Karpas-422 (cell line): ENCODE measurements around the gene BICDL1. TPM values are rescaled to one million over a fixed set of nuclear protein-coding genes. Genes with fewer than 3 reads are reported as not detected.

Experiments
- DNase-seq: peaks from one replicate; pipeline ENCODE4 v3.0.0-alpha.2; 2015
- H2AFZ ChIP-seq: fragments of 200-600 bp; sonication (generic); 2 replicates; pipeline ENCODE4 v1.6.1; 2014; ENCODE audit warnings: antibody characterized with exemption, low read length, mixed read lengths
- H3K27ac ChIP-seq: fragments of 200-600 bp; sonication (generic); 2 replicates; pipeline ENCODE4 v1.5.1; 2014; ENCODE audit warnings: mild to moderate bottlenecking, low read length, moderate library complexity
- H3K27me3 ChIP-seq: fragments of 200-600 bp; sonication (generic); 2 replicates; pipeline ENCODE4 v1.6.1; 2014; ENCODE audit warnings: low read length, mixed read lengths
- H3K36me3 ChIP-seq: fragments of 200-600 bp; sonication (generic); 2 replicates; pipeline ENCODE4 v1.6.1; 2014; ENCODE audit warnings: low read length, mixed read lengths; ENCODE audit not compliant: insufficient read depth
- H3K4me1 ChIP-seq: fragments of 200-600 bp; sonication (generic); 2 replicates; pipeline ENCODE4 v1.6.1; 2014; ENCODE audit warnings: mild to moderate bottlenecking, low read length, mixed read lengths
- H3K4me2 ChIP-seq: fragments of 200-600 bp; sonication (generic); 2 replicates; pipeline ENCODE4 v1.6.1; 2014; ENCODE audit warnings: low read length, low read depth, mild to moderate bottlenecking; ENCODE audit not compliant: poor library complexity, severe bottlenecking
- H3K4me3 ChIP-seq: fragments of 200-600 bp; sonication (generic); 2 replicates; pipeline ENCODE4 v1.5.1; 2014; ENCODE audit warnings: mild to moderate bottlenecking, antibody characterized with exemption, low read length, mixed read lengths
- H3K79me2 ChIP-seq: fragments of 200-600 bp; sonication (generic); 2 replicates; pipeline ENCODE4 v1.6.1; 2014; ENCODE audit warnings: mild to moderate bottlenecking, low read length, mixed read lengths
- H3K9ac ChIP-seq: fragments of 200-600 bp; sonication (generic); 2 replicates; pipeline ENCODE4 v1.6.0; 2014; ENCODE audit warnings: low read length
- H3K9me2 ChIP-seq: fragments of 200-600 bp; sonication (generic), shearing (Covaris generic); replicated peaks from 2 replicates; pipeline ENCODE4 v1.6.0; 2014; ENCODE audit warnings: mild to moderate bottlenecking, low read length, moderate library complexity; ENCODE audit not compliant: insufficient read depth
- H3K9me3 ChIP-seq: fragments of 300-700, 200-600 bp; sonication (generic); 2 replicates; pipeline ENCODE4 v1.6.1; 2014; ENCODE audit warnings: low read length, mixed read lengths
- H4K20me1 ChIP-seq: fragments of 200-600 bp; sonication (generic); 2 replicates; pipeline ENCODE4 v1.6.1; 2014; ENCODE audit warnings: mild to moderate bottlenecking, antibody characterized with exemption, low read length, low read depth; ENCODE audit not compliant: insufficient read depth
- total RNA-seq: library from RNA; depleted of rRNA; stranded (reverse); fragments of >200 nt; shearing (Covaris generic); gene quantifications from 2 replicates; pipeline ENCODE4 v1.2.3, GENCODE V29; 2014; ENCODE audit warnings: low replicate concordance

BICDL1 gene
- total RNA-seq, 1 experiment from 2014 or later: 28.5 TPM

- H3K4me1 ChIP-seq: peaks cover 60% of the 10 kb centered on the region
- H4K20me1 ChIP-seq: peaks cover 19% of the 10 kb centered on the region; the same call in 1 of the 2 replicates
- peak within 1 kb of the TSS; percentile 90 for H3K4me3 ChIP-seq
- no peaks in the 10 kb centered on the region for H3K27me3 ChIP-seq
- peak within 1 kb of the TSS; percentile 94 for H3K4me2 ChIP-seq
- H3K9ac ChIP-seq: peak within 1 kb of the TSS; percentile 92
- H3K79me2 ChIP-seq: peaks cover 67% of the 10 kb centered on the region
- H3K9me2 ChIP-seq: no peaks in the 10 kb centered on the region
- peak within 1 kb of the TSS; percentile 73; the same call in 1 of the 2 replicates for H2AFZ ChIP-seq
- peaks cover 14% of the 10 kb centered on the region; the same call in 1 of the 2 replicates for H3K36me3 ChIP-seq
- H3K9me3 ChIP-seq: no peaks in the 10 kb centered on the region
- DNase-seq: no peak
- H3K27ac ChIP-seq: peak within 1 kb of the TSS; percentile 89
Observed at GRCh38 chr12:120116441-120116791, 127.4 kb downstream of the BICDL1 start, which contains the start of gene RAB35. Gene RAB35, minus strand, starts transcription at chr12:120116753. Its CDS starts 103 bp downstream, at chr12:120116650.

GRCh38 chr12:120116792-120117651 is 128.0 kb downstream of the BICDL1 start:
- peaks cover 60% of the 10 kb centered on the region for H3K4me1 ChIP-seq
- peaks cover 19% of the 10 kb centered on the region; the same call in 1 of the 2 replicates for H4K20me1 ChIP-seq
- H3K4me3 ChIP-seq: peak overlapping the region; percentile 90
- DNase-seq: peak; percentile 97
- peak overlapping the region; percentile 89 for H3K27ac ChIP-seq
- peaks cover 14% of the 10 kb centered on the region; the same call in 1 of the 2 replicates for H3K36me3 ChIP-seq
- peaks cover 60% of the 10 kb centered on the region for H3K79me2 ChIP-seq
- H3K9ac ChIP-seq: peak overlapping the region; percentile 90
- H3K9me2 ChIP-seq: no peaks in the 10 kb centered on the region
- peak overlapping the region; percentile 73; the same call in 1 of the 2 replicates for H2AFZ ChIP-seq
- no peaks in the 10 kb centered on the region for H3K27me3 ChIP-seq
- H3K9me3 ChIP-seq: no peaks in the 10 kb centered on the region
- H3K4me2 ChIP-seq: peak overlapping the region; percentile 83

- peaks cover 19% of the 10 kb centered on the region; the same call in 1 of the 2 replicates for H4K20me1 ChIP-seq
- H3K27ac ChIP-seq: peak overlapping the region; percentile 89
- no peaks in the 10 kb centered on the region for H3K9me3 ChIP-seq
- peak overlapping the region; percentile 83 for H3K4me2 ChIP-seq
- H2AFZ ChIP-seq: no peak overlapping the region
- peaks cover 63% of the 10 kb centered on the region for H3K4me1 ChIP-seq
- peaks cover 14% of the 10 kb centered on the region; the same call in 1 of the 2 replicates for H3K36me3 ChIP-seq
- H3K9me2 ChIP-seq: no peaks in the 10 kb centered on the region
- DNase-seq: no peak
- no peaks in the 10 kb centered on the region for H3K27me3 ChIP-seq
- H3K9ac ChIP-seq: peak overlapping the region; percentile 90
- H3K79me2 ChIP-seq: peaks cover 52% of the 10 kb centered on the region
- peak overlapping the region; percentile 90 for H3K4me3 ChIP-seq
Observed at GRCh38 chr12:120117961-120118320, 128.9 kb downstream of the BICDL1 start.

DNA sequence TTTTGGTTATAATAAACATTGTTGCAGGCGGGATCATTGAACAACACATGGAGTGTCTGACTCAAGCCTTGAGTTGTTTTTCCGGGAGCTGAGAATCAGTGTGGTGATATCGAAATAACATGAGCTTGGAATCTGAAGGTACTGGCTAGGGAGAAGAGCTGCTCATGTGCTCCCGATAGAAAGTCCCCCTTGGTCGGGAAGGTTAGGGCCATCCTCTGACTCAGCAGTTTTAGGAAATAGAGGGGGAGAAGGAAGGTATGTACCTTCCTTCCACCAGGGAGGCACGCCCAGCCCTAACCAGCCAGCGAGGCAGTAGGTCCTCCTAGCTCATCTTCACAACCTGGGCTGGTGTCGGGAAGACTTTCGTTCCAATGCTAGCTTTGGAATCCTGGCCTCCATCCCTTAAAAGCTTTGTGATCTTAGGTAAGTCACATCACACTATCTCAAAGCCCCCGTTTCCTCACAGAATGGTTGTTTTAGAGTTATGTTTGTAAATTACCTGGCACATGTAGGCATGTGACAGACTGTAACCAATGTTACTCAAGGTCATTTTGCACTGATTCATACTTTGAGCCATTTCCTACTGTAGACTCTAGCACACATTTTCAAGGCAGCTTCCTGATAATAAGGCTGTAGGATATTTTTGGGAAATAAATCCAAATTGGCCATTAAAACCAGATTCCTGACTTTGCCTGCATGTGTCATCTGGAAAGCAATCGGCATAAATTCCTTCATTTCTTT is 129.5 kb downstream of the BICDL1 start:
- no peaks in the 10 kb centered on the region for H3K27me3 ChIP-seq
- H3K36me3 ChIP-seq: peaks cover 14% of the 10 kb centered on the region; the same call in 1 of the 2 replicates
- H3K4me3 ChIP-seq: peak overlapping the region; percentile 90
- peaks cover 19% of the 10 kb centered on the region; the same call in 1 of the 2 replicates for H4K20me1 ChIP-seq
- H3K4me2 ChIP-seq: peak overlapping the region; percentile 83
- H3K27ac ChIP-seq: peak overlapping the region; percentile 89
- H3K4me1 ChIP-seq: peaks cover 68% of the 10 kb centered on the region
- no peak overlapping the region for H2AFZ ChIP-seq
- H3K9me3 ChIP-seq: no peaks in the 10 kb centered on the region
- peak overlapping the region; percentile 90 for H3K9ac ChIP-seq
- H3K9me2 ChIP-seq: no peaks in the 10 kb centered on the region
- peaks cover 46% of the 10 kb centered on the region for H3K79me2 ChIP-seq
- DNase-seq: peak; percentile 59

- Histone ChIP-seq H3K9me2 (no peaks in the 10 kb centered on the region), H3K9ac (peak overlapping the region; percentile 90), H4K20me1 (peaks cover 16% of the 10 kb centered on the region; the same call in 1 of the 2 replicates), H3K4me1 (peaks cover 77% of the 10 kb centered on the region), H3K4me3 (0 out of 2 replicates have a peak overlapping the region, but pooled peaks have one; percentile 90), H3K36me3 (peaks cover 7% of the 10 kb centered on the region; the same call in 1 of the 2 replicates), H3K4me2 (peak overlapping the region; percentile 83), H3K79me2 (peaks cover 37% of the 10 kb centered on the region), H2AFZ (no peak overlapping the region), H3K27ac (peak overlapping the region; percentile 89), H3K27me3 (no peaks in the 10 kb centered on the region), H3K9me3 (no peaks in the 10 kb centered on the region)
- peak; percentile 69 for DNase-seq
Observed at GRCh38 chr12:120119271-120119973, 130.4 kb downstream of the BICDL1 start.

DNA sequence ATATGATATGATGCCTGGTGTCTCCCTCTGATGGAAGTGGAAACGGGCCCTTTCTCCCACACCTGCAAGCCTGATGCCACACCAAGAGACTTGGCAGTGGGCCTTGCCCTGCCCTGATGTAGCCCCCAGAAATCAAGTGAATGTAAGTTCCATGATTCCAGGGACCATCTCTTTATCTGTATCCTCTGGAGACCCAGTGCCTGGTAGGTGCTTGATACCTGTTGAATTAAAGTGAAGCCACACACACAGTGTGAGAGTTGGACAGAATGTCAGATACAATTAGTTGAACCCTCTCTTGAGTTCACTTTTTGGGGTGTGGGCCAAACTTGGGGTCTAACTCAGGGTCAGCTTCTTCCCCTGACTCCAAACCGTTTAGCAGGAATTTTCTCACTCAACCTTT is 132.3 kb downstream of the BICDL1 start:
- no peak for DNase-seq
- no peaks in the 10 kb centered on the region for H3K9me2 ChIP-seq
- H3K9ac ChIP-seq: peak overlapping the region; percentile 48
- H3K27ac ChIP-seq: peak overlapping the region; percentile 89
- H3K36me3 ChIP-seq: no peaks in the 10 kb centered on the region
- H3K27me3 ChIP-seq: no peaks in the 10 kb centered on the region
- H3K9me3 ChIP-seq: no peaks in the 10 kb centered on the region
- H4K20me1 ChIP-seq: no peaks in the 10 kb centered on the region
- H2AFZ ChIP-seq: no peak overlapping the region
- H3K4me1 ChIP-seq: peaks cover 62% of the 10 kb centered on the region
- peaks cover 19% of the 10 kb centered on the region for H3K79me2 ChIP-seq
- H3K4me3 ChIP-seq: peak overlapping the region; percentile 32
- H3K4me2 ChIP-seq: peak overlapping the region; percentile 54

- peak overlapping the region; percentile 48 for H3K9ac ChIP-seq
- DNase-seq: peak; percentile 70
- H3K79me2 ChIP-seq: peaks cover 19% of the 10 kb centered on the region
- H2AFZ ChIP-seq: no peak overlapping the region
- H4K20me1 ChIP-seq: no peaks in the 10 kb centered on the region
- H3K27me3 ChIP-seq: no peaks in the 10 kb centered on the region
- peak overlapping the region; percentile 54 for H3K4me2 ChIP-seq
- no peaks in the 10 kb centered on the region for H3K9me2 ChIP-seq
- H3K4me3 ChIP-seq: peak overlapping the region; percentile 32
- H3K27ac ChIP-seq: peak overlapping the region; percentile 89
- no peaks in the 10 kb centered on the region for H3K9me3 ChIP-seq
- H3K36me3 ChIP-seq: no peaks in the 10 kb centered on the region
- H3K4me1 ChIP-seq: peaks cover 62% of the 10 kb centered on the region
Observed at GRCh38 chr12:120121766-120122293, 132.8 kb downstream of the BICDL1 start.
